GM04503 (cell line): ENCODE measurements around the gene SENP7.
"Not testable (repeated sequence)": the region's sequence is repeated elsewhere in the genome, so short reads cannot be mapped to it uniquely, and the experiment has no call there.

Experiments
- DNase-seq: peaks from one replicate; pipeline ENCODE4 v3.0.0-alpha.2; 2012; ENCODE audit warnings: low read depth

Gene SENP7

DNA sequence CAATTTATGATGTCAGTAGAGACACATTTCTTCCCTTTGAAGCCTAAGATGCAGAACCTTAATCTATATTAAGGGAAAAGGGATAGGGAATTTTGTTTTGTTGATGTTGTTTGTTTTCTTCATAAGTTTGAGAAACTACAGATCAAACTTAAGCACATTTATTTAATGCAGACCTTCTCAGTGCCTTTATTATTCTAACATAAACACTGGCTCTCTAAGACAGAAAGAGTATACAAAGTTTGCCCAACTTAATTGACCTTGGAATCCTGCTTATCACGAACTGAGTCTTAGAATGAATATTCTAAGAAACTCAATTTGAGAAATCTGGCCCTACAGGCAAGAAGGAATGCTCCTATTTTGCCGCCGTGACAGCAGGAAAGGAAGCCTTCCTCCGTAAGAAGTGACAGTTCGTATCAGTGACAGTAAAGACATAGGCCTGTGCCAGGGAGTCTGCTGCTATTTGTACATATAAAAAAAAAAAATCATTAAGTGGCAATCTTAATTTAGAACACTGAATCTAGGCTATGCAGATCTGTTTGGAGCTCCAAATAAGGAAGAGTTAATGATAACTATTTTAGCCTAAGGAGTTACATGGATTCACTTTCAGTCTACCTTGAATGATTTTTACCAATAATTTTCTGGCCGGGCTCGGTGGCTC lies 183.9 kb downstream of the SENP7 start:
- no peak for DNase-seq

DNA sequence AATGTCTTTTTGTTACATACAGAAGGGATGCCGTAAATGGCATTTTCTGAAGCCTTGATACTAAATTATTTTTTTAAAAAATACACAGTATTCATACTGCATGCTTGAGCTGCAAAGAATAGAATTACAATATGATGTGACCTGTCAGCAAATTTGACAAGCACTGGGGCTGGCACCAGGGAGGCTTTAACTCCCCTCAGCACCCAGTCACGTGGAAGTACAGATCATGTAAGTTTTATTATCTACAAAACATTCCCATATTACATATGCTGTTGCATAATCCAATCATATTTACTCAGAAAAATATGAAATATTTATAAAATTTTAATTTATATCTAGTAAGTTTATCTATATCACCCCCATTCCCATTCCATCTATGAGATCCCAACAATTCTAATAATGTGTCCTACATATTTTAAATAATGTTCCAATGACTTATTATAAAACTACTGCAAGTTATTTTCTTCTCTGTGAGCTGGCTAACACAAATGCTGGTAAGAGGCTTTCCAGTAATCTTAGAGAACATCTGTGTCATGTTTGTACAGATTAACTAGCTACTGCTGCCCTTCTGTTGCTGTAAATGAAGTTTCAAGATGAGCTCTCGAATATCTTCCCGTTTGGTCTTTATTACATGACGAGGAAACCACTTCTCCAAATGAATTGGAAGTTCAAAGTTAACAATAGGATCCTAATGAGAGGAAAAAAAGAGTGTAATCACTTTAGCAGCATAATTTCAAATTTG lies 187.4 kb downstream of the SENP7 start:
- DNase-seq, result no peak

DNA sequence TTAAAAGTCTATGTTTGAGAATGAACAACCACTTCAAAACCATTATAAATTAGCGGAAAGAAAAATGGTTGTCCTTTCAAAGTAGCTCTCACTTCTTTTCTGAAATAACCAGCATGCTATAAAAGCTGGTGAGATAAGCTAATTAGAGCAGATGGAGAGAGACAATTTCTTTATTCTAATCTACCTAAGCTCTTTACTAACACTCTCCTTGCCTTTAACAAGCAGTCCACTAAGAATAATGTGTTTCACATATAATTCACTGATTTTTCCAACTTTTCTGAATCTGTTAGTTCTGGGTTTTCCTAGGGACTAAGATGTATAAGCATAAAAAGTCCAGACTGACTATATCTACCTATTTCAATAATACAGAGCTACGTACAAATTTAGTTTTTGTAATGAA lies 192.5 kb downstream of the SENP7 start, which contains the start of gene IMPG2:
TSS of gene IMPG2 (minus strand) at position 101 of the 400 bp plus-strand sequence. CDS start 203 bp downstream, outside the sequence.
- DNase-seq, result no peak

DNA sequence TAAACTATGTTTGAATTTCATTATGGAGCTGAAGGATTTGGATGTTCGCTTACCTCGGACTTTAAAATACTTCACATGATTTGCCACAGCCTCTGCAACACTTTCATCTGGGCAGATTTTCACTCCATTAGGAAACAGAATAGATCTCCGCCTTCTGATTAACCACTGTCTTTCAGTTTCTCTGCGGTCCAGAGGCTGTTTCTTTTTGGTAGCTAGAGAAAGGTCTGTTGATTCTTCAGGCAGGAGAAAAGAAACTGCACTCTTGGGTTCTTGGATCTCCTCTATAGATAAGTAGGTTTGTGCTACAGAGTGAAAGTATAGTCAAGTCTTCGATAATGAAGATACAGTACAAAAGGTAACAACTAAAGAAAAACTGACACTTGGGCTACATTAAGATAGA lies 193.5 kb downstream of the SENP7 start:
- DNase-seq, result no peak

DNA sequence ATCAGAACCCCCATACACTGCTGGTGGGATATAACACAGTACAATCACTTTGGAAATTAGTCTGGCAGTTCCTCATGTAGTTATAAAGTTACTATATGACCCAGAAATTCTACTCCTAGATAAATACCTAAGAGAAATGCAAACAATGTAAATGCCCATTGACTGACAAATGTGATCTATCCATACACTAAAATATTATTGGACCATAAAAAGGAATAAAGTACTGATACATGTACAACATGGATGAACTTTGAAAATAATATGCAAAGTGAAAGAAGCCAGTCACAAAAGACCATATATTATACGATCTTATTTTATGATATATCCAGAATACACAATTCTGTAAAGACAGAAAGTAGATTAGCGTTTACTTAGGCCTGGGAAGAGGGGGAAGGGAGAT lies 200.5 kb downstream of the SENP7 start:
- DNase-seq, result no peak

DNA sequence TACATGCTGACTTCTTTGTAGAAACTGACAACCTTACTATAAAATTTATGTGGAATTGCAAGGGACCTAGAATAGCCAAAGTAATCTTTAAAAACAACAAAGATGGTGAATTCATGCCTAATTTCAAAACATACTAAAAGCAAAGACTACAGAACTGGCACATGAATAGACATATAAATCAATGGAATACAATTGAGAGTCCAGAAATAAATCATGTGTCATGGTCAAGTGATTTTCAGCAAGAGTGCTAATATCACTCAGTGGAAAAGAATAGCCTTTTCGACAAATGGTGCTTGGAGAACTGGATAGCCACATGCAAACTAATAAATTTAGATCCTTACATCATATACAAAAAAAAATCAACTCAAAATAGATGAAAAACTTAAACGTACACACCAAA lies 201.3 kb downstream of the SENP7 start:
- no peak for DNase-seq

DNA sequence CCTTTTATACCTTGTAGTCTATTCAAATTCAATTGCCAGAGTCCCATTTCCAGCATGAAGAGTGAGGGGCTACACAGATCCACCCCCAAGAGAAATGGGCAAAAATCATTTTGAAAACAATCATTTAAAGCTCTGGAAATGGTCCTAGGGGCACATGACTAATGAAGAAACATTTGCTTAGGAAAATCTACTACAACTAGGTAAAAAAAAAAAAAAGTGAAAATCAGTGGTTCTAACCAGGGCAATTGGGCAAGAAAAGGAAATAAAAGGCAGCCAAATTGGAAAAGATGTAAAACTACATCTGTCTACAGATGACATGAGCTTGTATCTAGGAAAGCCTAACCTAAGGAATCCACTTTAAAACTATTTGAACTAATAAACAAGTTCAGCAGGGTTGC lies 202.0 kb downstream of the SENP7 start:
- DNase-seq, result no peak

DNA sequence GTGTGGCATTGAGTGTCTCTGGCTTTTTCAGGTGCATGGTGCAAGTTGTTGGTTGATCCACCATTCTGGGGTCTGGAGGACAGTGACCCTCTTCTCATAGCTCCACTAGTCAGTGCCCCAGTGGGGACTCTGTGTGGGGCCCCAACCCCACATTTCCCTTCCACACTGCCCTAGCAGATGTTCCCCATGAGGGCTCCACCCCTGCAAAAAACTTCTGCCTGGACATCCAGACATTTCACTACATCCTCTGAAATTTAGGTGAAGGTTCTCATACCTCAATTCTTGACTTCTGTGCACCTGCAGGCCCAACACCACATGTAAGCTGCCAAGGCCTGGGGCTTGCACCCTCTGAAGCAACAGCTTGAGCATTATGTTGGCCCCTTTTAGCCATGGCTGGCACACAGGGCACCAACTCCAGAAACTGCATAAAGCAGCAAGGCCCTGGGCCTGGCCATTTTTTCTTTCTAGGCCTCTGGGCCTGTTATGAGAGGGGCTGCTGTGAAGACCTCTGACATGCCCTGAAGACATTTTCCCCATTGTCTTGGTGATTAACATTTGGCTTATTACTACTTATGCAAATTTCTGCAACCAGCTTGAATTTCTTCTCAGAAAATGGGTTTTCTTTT lies 204.8 kb downstream of the SENP7 start:
- DNase-seq, result not testable (repeated sequence)

DNA sequence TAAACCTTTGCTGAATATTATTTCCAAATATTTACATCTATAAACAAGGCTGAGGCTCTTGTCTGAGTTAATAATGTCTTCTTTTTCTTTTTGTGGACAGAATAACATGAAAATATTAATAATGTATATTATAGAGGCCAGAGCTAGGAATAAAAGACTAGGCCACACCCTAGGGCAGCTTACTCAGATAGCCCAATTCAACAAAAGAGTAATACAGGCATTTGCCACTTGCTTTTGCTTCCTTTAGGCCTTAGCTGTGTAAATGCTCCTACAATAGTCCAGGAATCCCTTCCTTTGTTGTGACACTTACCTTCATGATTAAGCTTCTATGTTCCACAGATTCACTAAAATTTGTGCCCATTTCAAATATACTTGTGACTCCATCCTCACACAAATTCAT lies 209.2 kb downstream of the SENP7 start:
- no peak for DNase-seq

DNA sequence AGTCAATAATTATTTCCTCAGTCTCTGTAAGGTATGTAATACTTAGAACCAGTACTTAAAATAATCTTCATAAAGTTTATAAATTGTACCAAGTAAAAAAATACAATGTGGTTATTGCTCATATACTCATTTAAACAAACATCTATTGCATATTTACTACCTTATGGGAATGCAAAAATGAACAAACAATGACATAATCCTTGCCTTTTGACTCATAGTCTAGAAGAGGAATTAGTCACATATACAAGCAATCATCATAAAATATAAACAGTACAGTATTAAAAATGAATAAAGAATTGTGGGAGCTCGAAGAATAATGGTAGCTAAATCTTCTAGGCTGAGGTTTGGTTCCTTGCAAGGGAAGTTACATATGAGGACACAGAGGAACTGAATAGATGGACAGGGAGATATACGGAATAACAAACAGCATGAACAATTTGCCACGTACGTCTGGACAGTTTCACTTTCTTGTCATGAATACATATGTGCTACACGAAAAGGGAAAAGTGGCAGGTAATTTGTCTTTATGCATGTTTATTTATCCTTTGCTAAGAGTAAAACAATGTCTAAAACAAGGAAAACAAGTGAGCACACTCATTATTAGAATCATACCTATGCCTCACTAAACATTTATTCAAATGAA lies 209.8 kb downstream of the SENP7 start:
- DNase-seq, result no peak

DNA sequence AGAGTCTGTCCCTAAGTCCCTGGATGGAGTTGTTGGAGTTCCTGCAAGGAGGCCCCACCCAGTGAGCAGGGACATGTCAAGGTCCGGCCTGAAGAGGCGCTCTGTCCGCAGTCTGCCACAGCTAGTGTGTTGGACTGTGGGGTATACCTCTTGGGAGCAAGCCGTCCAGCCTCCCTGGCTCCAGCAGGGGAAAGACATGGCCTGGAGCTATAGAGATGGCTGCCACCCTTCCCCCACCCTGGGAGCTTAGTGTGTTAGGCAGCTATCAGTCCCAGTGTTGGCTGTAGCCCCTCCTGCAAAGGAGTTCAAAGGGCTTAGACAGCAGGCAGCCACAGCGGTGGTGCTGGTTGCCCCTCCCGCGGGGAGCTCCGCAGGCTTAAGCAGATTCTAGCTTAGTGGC lies 212.9 kb downstream of the SENP7 start:
- DNase-seq, result no peak

DNA sequence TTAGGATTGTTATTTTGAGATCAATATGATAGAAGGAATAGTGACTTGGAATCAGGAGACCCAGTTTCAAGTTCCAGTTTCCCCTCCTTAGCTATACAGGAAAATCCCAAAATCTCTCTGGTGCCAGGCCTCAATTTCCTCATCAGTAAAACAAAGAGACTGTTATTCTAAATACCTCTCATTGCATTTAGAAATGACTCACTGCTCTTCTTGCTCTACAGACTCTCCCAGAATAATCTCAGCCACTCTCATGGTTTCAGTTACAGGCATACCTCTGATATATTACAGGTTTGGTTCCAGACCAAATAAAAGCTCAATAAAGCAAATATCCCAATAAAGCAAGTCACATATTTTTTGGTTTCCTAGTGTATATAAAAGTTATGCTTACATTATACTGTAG lies 221.0 kb downstream of the SENP7 start:
- DNase-seq, result no peak

DNA sequence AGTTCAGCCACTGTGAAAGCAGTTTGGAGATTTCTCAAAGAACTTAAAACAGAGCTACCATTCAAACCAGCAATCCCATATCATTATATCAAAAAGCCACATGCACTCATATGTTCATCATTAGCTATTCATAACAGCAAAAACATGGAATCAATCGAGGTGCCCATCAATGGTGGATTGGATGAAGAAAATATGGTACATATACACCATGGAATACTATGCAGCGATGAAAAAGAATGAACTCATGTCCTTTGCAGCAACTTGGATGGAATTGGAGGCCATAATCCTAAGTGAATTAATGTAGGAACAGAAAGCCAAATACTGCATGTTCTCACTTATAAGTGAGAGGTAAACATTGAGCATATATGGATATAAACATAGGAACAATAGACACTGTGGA lies 224.7 kb downstream of the SENP7 start:
- DNase-seq, result no peak

DNA sequence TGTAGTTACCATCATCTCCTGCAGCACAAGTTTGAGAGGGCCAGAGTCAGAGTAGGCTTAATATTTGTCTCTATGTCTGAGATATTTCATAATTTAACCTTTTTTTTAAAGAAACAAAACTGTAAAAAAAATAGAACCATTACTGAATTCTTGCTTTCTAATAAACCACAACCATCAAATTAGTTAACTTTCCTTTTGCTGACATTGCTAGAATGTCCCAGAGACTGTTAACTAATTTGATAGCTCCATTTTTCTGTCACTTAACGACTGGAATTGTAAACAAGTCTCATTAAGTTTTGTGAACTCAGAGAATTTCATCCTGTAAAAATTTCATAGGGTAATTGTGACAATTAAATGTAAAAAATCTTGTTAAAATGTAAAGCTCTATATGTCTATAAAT lies 228.3 kb downstream of the SENP7 start:
- no peak for DNase-seq

DNA sequence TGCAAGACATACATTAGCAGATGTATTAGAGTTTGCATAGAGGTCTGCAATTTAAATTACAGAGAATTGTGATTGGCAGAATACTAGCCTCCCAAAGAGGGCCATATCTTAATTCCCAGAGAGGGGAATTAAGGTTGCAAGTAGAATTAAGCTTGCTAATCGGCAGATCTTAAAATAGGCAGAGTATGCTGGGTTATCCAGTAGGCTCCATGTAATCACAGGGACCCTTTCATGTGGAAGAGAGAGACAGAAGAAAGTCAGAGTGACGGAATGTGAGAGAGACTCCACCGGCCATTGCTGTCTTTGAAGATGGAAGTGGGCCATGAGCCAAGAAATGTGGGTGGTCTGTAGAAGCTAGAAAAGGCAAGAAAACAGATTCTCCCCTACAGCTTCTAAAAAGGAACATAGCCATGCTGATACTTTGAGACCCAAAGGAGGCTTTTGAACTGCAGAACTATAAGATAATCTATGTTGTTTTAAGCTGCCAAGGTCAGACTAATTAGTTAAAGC lies 231.4 kb downstream of the SENP7 start:
- no peak for DNase-seq

DNA sequence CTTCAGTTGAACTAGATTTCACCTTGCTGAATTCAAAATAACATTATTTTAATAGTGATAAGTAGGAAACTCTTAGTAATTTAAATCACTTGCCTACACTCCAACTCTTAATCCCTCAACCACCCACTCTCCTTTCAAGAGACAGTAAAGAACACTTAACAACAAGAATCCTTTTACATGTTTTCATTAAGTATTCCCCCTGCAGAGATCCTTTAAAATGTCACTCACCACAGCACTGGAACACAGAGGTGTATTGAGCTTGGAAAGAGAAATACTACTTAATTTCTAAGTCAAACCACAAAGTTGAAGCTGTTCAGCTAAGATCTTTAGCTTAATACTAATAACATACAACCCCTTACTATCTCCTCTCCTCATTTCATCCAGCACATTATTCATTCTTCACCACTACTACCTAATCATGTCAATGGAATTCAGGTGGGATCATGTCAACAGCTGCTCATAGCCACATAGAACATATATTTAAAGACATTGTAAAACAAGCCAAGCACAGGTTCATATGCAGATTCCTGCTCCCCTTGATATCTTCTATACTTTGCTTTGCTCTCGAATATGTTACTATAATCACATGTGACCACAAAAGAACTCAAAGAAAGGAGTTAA lies 233.1 kb downstream of the SENP7 start:
- DNase-seq, result no peak

DNA sequence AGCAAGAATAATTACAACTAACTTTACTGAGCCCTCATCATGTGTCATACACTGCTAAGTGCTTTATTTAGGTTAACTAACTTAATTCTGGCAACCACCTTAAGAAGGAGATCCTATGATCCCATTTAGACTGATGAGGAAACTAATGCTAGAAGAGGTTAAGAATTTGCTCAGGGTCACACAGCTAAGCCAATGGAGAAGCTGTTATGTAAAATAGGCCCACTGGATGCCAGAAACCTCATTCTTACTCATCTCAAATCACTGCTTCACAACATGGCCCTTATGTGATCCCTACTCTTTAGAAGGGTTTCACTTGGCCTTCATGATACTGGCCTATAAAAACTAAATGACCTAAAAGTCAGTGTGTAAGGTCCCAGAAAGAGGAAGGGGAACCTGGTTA lies 233.8 kb downstream of the SENP7 start:
- no peak for DNase-seq

DNA sequence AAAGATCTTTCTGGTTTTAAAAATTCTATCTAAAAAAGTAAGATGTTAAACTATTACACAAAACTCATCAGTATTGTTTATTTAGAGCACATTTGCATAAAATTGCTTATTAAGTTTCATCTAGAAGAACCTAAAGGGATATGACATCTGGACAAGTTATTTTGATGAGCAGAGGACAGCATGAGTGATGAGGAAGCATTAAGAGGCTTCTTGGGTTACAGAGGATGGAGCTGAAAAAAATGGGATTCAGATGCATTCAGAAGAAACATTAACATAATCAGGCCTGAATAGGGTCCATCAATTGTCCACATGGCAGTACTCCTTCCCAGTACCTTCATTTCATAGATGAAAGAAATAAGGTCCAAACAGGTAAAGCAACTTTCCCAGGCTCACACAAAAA lies 234.3 kb downstream of the SENP7 start:
- no peak for DNase-seq
